ENCODE results near the gene RFX8.

RFX8 gene

DNA sequence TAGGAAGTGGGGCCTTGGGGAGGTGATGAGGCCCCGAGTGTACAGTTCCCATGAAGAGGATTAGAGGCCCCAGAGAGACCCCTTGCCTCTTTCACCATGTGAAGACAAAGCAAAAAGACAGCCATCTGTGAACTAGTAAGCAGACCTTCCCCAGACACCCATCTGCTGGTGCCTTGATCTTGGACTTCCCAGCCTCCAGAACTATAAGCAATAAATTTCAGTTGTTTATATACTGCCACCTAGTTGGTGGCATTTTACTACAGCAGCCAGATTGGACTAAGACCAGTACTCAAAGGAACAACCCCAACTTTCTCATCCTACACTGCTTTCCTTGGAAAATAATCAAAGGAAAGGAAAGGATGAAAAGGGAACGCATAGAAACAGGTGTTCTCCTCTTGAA, 59.7 kb downstream of the RFX8 start:
- DNase-seq (ENCODE audit: low read depth in 1 of 2, low spot score in 1 of 2) = no peak

DNA sequence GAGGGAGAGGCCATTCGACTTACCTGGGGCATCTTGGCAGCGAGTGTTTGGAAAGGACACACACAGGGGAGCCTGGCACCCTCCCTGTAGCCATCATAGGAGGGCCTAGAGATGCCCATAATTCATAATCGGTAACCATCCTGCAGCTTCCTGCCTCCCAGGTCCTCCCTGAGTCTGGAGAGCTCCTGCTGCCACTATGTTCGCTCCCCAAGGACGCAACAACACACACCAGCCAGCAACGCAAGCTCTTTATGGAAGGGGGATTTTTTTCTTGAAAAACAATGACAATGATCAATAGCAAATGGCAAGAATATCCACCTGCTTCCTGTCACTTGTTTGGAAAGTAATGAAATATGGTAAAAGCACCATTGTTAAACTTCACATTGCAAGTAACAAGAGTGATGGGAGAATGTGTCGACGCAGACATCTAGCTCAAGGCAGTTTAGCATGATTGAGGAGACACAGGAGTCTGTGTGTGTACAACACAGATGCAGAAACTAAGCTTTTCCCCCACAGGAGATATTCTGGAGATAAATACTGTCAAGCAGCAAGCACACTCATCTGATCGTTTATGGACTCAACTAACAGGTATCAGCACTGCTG, 62.7 kb downstream of the RFX8 start:
- no peak for DNase-seq (ENCODE audit: low read depth in 1 of 2, low spot score in 1 of 2)

DNA sequence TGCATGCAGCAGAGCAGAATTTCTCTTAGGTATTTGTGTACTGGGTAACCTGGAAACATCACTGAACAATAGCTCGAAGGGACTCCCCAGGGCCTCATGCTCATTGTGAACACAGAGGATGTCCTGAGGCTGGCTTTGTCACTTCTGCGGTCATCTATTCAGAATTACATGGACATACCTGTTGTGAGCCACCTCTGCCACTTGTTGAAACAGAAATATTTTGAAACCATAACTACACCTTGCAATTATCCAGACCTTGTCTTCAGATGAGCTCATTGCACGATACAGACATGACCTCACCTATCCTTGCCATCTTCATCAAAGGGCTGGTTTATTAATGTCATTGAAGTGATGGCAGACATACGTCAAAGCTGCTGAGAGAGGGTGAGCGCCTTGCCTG, 64.2 kb downstream of the RFX8 start:
- no peak for DNase-seq (ENCODE audit: low read depth in 1 of 2, low spot score in 1 of 2)

DNA sequence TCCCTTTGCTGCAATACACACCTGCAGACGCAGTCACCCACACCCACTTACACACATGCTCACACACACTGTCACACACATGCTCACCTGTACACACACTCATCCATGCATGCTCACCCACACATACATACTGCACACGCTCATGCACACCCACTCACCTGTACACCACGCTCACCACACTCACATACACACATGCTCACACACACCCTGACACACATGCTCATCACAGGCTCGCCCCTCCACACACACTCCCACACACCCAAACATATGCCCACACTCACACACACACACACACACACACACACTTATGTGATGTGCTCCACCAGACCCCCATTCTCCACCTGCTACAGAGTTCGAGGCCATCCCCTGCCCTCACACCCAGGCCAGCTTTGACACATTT, 64.8 kb downstream of the RFX8 start:
- no peak for DNase-seq (ENCODE audit: low read depth in 1 of 2, low spot score in 1 of 2)

DNA sequence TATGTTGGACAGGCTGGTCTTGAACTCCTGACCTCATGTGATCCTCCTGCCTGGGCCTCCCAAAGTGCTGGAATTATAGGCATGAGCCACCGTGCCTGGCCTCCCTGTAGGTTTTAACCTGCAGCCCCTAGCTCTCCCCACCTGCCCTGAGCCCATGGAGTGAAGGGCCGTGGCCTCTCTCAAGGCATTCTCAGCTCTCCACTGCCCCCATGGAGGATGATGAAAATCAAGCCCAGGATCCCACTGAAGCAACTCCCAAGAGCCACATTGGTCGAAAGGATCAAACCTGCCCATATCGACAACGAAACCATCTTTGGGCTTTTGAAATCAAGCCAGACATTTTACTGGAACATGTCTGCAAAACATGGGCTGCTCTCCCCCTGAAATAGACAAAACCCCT, 65.2 kb downstream of the RFX8 start:
- no peak for DNase-seq (ENCODE audit: low read depth in 1 of 2, low spot score in 1 of 2)

DNA sequence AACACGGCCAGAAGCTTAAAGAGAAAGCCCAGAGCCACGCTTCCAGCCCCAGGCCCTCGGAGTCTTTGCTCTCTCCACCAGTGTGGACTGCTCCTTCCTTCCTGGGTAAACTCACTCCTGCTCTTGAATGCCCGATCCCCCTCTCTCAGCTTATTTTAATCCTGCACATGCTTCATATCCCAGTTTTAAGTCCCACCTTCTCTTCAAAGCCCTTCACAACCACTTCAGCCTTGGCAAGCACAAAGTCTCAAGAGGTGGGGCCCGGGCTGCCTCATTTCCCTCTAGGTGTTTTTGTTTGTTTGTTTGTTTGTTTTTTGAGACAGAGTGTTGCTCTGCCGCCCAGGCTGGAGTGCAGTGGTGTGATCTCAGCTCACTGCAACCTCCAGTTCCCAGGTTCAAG, 66.0 kb downstream of the RFX8 start:
- no peak for DNase-seq (ENCODE audit: low read depth in 1 of 2, low spot score in 1 of 2)

DNA sequence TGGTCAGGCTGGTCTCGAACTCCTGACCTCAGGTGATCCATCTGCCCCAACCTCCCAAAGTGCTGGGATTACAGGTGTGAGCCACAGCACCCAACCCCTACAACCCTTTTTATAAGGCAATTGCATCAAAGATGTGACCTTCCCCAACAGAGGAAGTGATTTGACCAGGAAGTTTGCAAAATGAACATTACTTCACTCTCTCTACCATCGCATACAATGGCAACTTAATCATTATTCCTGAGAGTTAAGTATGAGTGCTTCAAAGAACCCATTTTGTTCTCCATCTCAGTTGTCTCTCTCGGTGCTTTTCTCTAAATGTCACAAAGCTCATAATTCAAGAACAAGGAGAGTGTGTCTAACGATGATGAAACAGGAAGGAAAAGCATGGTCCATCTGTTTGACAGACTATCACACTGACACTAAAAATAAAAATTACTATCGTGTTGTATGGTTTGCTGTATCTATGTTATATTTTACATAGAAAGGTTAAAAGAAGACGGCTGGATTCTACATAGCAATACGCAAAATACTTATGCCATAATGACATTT, 69.5 kb downstream of the RFX8 start:
- DNase-seq (ENCODE audit: low read depth in 1 of 2, low spot score in 1 of 2) = no peak

DNA sequence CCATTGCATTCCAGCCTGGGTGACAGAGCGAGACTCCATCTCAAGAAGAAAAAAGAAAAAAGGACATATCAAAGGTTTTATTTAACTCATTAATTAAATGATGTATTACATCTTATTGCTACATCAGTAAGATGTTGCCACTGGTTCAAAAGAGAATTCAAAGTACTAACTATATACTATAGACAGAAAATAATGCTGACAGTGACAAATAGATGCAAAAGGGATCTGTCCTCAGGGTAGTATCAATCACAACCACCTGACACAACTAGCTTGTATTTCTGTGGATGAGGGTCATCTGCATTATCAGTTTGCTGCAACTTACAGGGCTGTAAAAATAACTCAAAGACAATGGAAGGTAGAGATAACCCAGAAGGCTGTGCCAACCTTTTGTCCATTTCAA, 71.2 kb downstream of the RFX8 start:
- no peak for DNase-seq (ENCODE audit: low read depth in 1 of 2, low spot score in 1 of 2)

DNA sequence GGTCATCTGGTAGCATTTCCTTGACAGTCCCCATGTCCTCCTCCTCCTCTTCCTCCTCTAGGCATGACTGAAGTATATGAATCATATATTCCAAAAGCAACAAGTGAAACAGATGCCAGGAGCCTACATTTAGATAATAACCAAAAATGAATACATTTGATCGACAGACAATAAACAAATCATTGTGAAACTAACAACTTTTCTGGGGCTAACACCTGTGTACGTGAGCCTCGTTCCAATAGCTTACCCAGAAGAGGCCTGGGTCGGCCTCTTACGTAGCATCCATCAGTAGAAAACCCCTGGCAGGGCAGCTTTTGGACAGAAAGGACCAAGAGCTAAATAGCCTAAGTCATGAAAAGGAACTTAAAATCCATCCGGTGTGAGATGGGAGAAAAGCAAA, 72.3 kb downstream of the RFX8 start:
- no peak for DNase-seq (ENCODE audit: low read depth in 1 of 2, low spot score in 1 of 2)

DNA sequence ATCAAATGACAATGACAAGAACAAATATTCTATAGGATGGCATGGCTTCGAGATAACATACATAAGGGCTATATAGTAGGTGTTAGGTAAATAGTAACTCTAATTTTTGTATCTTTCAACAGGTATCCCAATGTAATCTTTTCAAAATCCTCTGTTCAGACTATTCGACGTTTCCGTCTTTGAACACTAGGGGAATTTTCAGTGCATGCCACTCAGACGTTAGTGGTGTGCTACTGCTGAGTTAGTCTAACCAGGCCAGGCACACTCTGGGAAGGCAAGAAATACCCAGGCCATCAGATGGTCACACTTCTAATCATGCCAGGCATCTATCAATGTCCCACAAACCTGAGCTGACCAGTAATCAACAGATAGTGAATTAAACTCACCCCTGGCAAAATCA, 73.0 kb downstream of the RFX8 start:
- DNase-seq (ENCODE audit: low read depth in 1 of 2, low spot score in 1 of 2) = no peak

DNA sequence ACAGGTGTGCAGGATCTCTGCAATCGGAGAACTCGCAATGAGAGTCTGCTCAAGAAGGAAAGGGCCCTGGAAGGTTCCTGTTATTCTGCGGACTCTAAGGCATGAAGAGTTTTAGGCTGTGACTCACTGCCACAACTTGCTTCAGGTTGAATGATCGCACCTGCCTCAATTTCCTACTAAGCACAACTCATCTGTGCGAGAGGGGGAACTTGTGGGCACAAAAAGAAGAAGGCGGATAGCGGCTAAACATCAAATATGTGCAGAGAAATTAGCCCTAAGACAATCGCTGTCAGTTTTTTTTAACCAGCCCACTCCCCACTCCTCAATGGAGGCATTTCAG, 73.6 kb downstream of the RFX8 start:
- no peak for DNase-seq (ENCODE audit: low read depth in 1 of 2, low spot score in 1 of 2)

DNA sequence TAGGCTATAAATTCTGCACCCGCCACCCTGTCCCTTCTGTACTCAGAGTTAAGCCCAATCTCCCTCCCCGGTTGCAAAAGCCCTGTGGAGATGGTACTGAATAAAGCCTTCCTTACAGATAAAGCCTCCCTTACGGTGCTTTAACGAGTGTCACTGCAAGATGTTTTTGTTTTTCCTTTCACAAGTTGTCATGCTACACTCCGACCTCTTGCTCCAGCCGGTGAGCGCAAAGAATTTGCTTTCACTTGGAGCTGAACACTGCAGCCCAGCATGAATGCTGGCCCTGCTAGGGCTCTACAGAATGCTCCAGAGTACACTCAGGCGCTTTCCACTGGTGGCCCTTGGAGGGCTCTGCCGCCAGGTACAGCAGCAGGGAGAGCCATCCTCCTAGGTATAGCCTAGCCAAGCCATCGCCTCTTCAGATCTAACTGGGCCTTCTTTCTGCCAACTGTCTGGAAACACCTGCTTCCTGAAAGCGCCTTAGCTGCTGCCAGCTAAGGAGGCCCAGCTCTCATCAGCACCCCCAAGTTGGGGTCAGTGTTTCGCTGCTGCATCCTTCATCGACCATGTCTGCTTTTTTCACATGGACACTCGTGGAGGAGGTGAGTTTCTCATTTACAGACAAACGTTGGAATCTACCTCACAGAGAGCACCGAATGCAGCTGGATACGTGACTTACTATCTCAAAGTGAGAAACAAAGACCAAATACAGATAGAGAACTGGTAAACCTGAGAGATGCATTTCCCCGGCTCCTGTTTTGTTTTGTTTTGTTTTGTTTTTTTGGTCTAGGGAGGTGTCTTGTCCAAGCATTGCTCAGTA, 74.2 kb downstream of the RFX8 start:
- no peak for DNase-seq (ENCODE audit: low read depth in 1 of 2, low spot score in 1 of 2)

DNA sequence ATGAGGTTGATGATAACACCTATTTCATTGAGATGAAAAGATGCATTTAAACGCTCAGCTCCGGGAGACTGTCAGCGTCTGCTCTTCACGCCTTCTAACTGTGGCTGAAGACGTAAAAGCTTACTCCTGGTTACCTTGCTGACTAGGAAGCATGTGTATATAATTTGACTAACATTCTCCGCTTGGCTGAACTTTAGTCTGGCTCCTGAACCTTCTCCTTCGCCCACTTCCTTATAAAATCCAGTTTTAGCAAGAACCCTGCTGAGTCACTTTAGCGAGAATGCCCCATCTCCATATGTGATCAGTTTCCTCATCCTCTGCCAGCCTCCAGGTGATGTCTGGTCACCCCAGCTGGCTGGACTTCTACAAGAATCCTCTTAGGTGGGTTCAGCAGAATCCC, 74.9 kb downstream of the RFX8 start:
- no peak for DNase-seq (ENCODE audit: low read depth in 1 of 2, low spot score in 1 of 2)

DNA sequence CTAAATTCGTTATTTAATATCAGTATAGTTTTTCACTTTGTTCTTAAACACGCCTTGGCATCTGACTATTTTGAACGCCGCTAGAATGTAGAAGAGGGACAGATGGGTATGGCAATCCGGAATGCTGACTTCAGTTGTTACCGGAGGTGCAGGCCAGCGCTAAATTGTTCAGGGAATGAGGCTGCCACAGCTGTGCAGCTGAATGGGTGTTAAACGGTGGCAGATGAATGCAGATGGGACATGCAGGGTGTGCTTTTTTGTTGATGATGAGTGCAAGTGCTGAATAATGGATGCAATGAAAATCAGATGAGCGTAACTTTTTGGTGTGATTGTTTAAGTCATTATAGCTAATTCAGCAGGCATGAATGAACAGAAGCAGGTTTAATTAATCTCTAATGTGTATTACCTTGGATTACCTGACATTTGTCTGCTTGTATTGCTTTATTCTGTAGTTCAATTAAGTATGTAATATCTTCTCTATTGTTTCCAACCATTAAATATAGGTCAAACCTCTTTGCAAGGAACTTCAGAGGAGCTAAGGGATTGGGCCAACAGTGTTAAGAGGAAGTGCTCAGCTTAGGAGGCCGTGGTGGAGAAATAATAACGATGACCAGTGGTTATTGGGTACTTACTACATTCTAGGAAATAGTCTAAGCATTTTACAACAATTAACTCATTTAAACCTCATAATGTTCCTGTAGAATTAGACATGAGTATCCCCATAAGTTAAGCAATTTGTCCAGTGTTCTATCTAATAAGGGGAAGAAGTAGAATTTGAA, 75.7 kb downstream of the RFX8 start:
- DNase-seq (ENCODE audit: low read depth in 1 of 2, low spot score in 1 of 2) = no peak

DNA sequence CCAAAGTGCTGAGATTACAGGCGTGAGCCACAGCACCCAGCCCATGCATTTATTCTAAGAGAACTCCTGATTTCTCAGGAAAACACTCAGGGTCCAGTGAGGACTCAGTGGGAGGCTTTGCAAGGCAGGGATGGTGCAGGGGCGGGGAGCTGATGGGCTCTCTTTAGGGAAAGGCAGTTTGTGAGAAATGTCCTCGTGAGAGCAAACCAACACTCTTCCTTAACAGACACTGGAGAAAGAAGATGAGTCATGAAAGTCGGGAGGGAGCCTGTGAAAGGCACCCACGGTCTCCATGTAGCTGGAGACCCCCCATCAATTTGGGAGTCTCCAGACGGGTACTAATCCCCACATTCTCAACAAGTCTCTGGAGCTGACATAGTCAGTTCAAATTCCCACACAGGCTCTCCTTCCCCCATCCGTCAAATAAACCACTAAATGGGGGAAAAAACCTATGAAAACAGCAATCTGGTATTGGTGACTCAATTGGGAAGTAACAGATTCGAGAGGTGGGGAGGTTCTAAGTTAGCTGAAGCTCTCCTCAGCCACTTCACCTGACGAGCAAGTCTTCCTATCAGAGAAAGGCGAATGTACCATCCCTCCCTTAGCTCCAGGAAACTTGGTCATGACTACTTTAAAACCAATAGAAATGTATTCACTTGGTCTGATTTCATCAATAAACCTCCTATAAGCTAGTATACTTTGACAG, 76.6 kb downstream of the RFX8 start:
- no peak for DNase-seq (ENCODE audit: low read depth in 1 of 2, low spot score in 1 of 2)

DNA sequence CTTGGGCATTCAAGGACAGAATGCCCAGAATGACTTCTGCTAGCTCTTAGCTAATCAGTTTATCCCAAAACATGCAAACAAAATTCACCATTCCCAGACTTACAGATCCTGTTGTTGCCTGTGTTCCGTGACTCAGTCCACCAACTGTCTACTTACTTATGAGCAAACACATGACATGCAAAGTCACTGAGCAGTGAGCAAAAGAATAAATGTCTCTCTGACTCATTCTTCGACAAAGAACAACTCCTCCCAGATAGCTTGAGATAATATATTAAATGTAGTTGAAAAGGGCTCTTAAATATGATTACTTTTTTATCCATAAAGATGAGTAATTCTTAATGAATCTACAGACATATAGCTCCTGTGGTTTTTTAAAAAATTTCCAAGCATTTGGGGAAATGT, 78.6 kb downstream of the RFX8 start:
- DNase-seq (ENCODE audit: low read depth in 1 of 2, low spot score in 1 of 2) = no peak

DNA sequence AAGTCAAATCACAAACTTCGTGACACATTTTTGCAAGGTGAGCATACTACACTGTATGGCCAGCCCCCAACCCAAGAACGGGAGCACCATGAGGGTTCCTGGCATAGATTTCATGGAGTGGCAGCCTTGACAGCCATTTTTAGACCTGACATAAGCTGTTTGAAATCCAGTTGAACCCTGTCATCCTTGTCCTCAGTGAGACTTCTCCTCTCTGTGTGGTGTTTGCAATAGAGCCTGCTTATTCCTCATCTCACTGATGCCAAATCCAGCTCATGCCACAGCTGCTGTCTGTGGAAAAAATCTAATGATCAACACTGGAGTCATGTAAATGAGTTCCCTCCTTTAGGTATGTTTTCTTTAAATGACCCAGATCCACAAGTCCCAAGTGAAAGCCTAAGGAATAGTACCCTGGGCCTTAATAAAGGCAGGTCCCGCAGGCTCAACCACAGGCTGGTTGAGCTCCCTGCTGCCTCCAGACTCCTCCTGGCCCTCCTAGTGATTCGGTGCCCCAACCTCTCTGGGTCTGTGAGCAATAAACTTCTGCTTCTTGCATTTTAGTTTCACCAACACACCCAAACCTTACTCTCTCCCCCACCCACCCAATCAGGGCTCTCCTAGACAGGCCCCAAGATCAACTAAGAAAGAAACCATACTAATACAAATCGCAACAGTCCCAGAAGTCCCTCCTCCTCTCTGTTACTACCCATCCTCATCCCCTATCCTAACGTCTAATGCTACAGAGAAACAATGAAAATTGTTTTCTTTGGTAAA, 79.2 kb downstream of the RFX8 start:
- no peak for DNase-seq (ENCODE audit: low read depth in 1 of 2, low spot score in 1 of 2)

DNA sequence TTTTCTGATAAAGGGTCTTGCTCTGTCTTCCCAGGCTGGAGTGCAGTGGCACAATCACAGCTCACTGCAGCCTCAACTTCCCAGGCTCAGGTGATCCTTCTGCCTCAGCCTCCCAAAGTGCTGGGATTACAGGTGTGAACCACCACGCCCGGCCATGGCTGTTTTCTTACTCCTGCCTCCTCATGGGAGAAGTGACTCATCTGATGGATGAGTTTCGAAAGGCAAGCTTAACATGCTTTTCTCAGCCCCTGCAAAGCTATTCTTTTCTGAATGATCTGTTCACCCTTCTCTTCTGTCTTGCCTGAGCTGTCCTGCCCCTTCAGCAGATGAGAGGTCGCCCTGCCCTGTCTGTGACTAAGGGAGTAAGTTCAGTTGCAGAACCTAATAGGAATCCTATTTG, 86.7 kb downstream of the RFX8 start:
- no peak for DNase-seq (ENCODE audit: low read depth in 1 of 2, low spot score in 1 of 2)

DNA sequence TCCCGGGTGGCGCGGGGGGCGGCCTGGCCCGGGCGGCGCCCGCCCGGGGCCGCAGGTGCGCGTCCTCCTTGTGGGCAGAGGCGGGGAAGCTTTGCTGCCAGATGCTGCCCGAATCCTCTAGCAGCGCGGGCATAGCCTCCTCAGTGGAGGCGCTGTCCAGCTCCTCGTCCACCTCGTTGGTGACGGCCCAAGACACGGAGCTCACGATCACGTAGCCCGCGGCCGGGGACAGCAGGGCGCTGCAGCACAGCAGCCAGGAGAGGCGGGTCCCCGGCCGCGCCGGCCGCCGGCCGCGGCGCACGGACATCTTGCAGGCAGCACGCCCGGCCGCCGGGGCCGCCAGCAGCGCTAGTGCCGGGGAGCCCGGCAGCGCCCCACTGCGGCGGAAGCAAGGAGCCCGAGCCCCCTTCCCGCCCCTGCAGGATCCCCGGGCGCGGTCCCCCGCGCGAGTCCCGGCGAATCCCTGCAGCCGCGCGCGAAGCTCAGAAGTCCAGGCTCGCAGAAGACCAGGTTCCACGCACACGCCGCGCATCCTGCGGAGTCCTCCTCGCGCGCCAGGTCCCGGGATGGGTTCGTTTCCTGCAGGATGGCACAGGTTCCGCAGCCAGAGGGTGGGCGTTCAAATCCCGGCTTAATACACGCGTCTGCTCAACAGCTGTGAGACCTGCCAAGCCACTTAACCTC, 87.6 kb downstream of the RFX8 start, which contains the start of gene CREG2:
Gene CREG2, minus strand, starts transcription at position 353 of the 684 bp plus-strand sequence. Its CDS starts 46 bp downstream, at position 307.
- peak; percentile 24 to 26 for DNase-seq (ENCODE audit: low read depth in 1 of 2, low spot score in 1 of 2)

DNA sequence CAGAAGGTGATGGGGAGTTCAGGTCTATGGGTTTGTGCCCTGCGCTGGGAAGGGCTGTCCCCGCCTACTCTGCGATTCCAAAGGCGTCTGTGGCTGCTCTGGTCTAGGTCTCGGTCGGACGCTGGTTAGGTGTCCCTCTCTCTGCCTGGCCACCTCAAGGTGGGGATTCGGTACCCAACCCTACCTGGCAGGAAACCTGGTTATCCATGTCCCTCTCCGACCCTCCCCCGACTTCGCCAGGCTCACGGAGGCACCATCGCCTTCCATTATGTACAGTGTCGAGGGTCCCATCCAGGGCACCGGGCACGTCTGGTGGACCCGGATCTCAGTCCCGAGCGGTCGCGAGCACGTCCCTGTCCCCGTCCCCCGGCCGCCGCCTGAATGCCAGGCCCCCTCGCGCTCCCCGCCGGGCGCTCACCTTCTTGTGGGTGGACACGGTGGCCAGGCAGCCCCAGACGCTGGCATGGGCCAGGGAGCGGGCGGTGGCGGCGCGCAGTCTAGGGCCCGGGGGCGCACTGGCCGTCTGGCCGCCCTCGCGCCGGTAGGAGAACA, 88.2 kb downstream of the RFX8 start:
- no peak for DNase-seq (ENCODE audit: low read depth in 1 of 2, low spot score in 1 of 2)
